Suppressor macrophage treated with lipopolysaccharide for 4 hours (primary cell): ENCODE data around the gene CGB3.

Source experiments
- DNase-seq: peaks from one replicate; pipeline ENCODE4 v3.0.0-alpha.2; 2020

The CGB3 gene

GRCh38 chr19:48985711-48986110 lies 38.4 kb downstream of the CGB3 start:
- no peak for DNase-seq

- no peak for DNase-seq
Observed at GRCh38 chr19:48982280-48982679, 41.9 kb downstream of the CGB3 start.

GRCh38 chr19:48977061-48977460 lies 47.1 kb downstream of the CGB3 start:
- no peak for DNase-seq

- no peak for DNase-seq
Observed at GRCh38 chr19:48975947-48976847, 47.9 kb downstream of the CGB3 start.
